OCI-LY7 (cell line): Measurements from ENCODE around the gene SLC6A12.

Source experiments
- CTCF ChIP-seq: fragments of 200-600 bp; sonication (generic); conservative IDR thresholded peaks from 2 replicates; pipeline ENCODE4 v1.5.1; 2014; ENCODE audit warnings: mild to moderate bottlenecking, antibody characterized with exemption, low read length, moderate library complexity, mixed read lengths
- EZH2phosphoT487 ChIP-seq: fragments of 200-600 bp; sonication (generic); IDR thresholded peaks from 2 replicates; pipeline ENCODE4 v1.6.1; 2018; ENCODE audit warnings: low read depth, borderline replicate concordance, mild to moderate bottlenecking, mixed run types, antibody characterized with exemption, low read length, moderate library complexity, mixed read lengths

- TF ChIP-seq CTCF (peak; percentile 97), EZH2phosphoT487 (no peak)
Measured at GRCh38 chr12:153080-153746, 60.7 kb downstream of the SLC6A12 start.
